Measurements from ENCODE around the gene ALK.

ALK gene

GRCh38 chr2:29202819-29203495 is 718.4 kb downstream of the ALK start:
- H3K4me3 ChIP-seq (IDR thresholded peaks at IDR 0.05; ENCODE audit: insufficient read depth, low read depth, low read length), result no peak overlapping the region
- H3K9ac ChIP-seq, result no peak overlapping the region
- no peaks in the 10 kb centered on the region for H3K79me2 ChIP-seq (ENCODE audit: insufficient read depth, low read depth)
- no peaks in the 10 kb centered on the region for H4K20me1 ChIP-seq (ENCODE audit: insufficient read depth)
- H2AFZ ChIP-seq (ENCODE audit: low read depth), result no peak overlapping the region
- no peak overlapping the region for H3K27ac ChIP-seq
- no peak for TF ChIP-seq CTCF (conservative IDR thresholded peaks at IDR 0.05; ENCODE audit: low read depth, low read length)
- no peaks in the 10 kb centered on the region for H3K27me3 ChIP-seq (ENCODE audit: insufficient read depth, low read depth)
- H3K4me1 ChIP-seq (ENCODE audit: low read depth, poor library complexity, severe bottlenecking), result no peaks in the 10 kb centered on the region
- no peak overlapping the region for H3K4me2 ChIP-seq
- H3K36me3 ChIP-seq (ENCODE audit: insufficient read depth), result no peaks in the 10 kb centered on the region

- no peaks in the 10 kb centered on the region for H3K36me3 ChIP-seq (ENCODE audit: insufficient read depth)
- no peaks in the 10 kb centered on the region for H3K27me3 ChIP-seq (ENCODE audit: insufficient read depth, low read depth)
- no peak for TF ChIP-seq CTCF (conservative IDR thresholded peaks at IDR 0.05; ENCODE audit: low read depth, low read length)
- no peaks in the 10 kb centered on the region for H3K79me2 ChIP-seq (ENCODE audit: insufficient read depth, low read depth)
- H4K20me1 ChIP-seq (ENCODE audit: insufficient read depth), result no peaks in the 10 kb centered on the region
- no peak overlapping the region for H3K4me2 ChIP-seq
- H3K27ac ChIP-seq, result no peak overlapping the region
- H3K9ac ChIP-seq, result no peak overlapping the region
- H2AFZ ChIP-seq (ENCODE audit: low read depth), result no peak overlapping the region
- no peak overlapping the region for H3K4me3 ChIP-seq (IDR thresholded peaks at IDR 0.05; ENCODE audit: insufficient read depth, low read depth, low read length)
- no peaks in the 10 kb centered on the region for H3K4me1 ChIP-seq (ENCODE audit: low read depth, poor library complexity, severe bottlenecking)
Measured at GRCh38 chr2:29201979-29202378, 719.4 kb downstream of the ALK start.

- Histone ChIP-seq H3K9ac (no peak overlapping the region), H4K20me1 (ENCODE audit: insufficient read depth) (no peaks in the 10 kb centered on the region), H3K79me2 (ENCODE audit: insufficient read depth, low read depth) (no peaks in the 10 kb centered on the region), H3K4me2 (no peak overlapping the region), H3K36me3 (ENCODE audit: insufficient read depth) (no peaks in the 10 kb centered on the region), H3K4me3 (IDR thresholded peaks at IDR 0.05; ENCODE audit: insufficient read depth, low read depth, low read length) (no peak overlapping the region), H3K27ac (no peak overlapping the region), H2AFZ (ENCODE audit: low read depth) (no peak overlapping the region), H3K4me1 (ENCODE audit: low read depth, poor library complexity, severe bottlenecking) (no peaks in the 10 kb centered on the region), H3K27me3 (ENCODE audit: insufficient read depth, low read depth) (no peaks in the 10 kb centered on the region)
- peak; percentile 96 for TF ChIP-seq CTCF (conservative IDR thresholded peaks at IDR 0.05; ENCODE audit: low read depth, low read length)
Measured at GRCh38 chr2:29196792-29197788, 724.3 kb downstream of the ALK start.

GRCh38 chr2:29195796-29196195 is 725.6 kb downstream of the ALK start:
- Histone ChIP-seq H3K79me2 (ENCODE audit: insufficient read depth, low read depth) (no peaks in the 10 kb centered on the region), H4K20me1 (ENCODE audit: insufficient read depth) (no peaks in the 10 kb centered on the region), H3K4me2 (no peak overlapping the region), H2AFZ (ENCODE audit: low read depth) (no peak overlapping the region), H3K36me3 (ENCODE audit: insufficient read depth) (no peaks in the 10 kb centered on the region), H3K27me3 (ENCODE audit: insufficient read depth, low read depth) (no peaks in the 10 kb centered on the region), H3K27ac (no peak overlapping the region), H3K9ac (no peak overlapping the region), H3K4me1 (ENCODE audit: low read depth, poor library complexity, severe bottlenecking) (no peaks in the 10 kb centered on the region), H3K4me3 (IDR thresholded peaks at IDR 0.05; ENCODE audit: insufficient read depth, low read depth, low read length) (no peak overlapping the region)
- TF ChIP-seq CTCF (conservative IDR thresholded peaks at IDR 0.05; ENCODE audit: low read depth, low read length), result no peak
